K562 (cell line): ENCODE results near the gene LARP4B.

Source experiments
- CC2D1A ChIP-seq: fragments of 450-650 bp; IDR thresholded peaks from 2 replicates; pipeline ENCODE4 v1.6.1; 2017; ENCODE audit warnings: mild to moderate bottlenecking
- CHD2 ChIP-seq: IDR thresholded peaks from 2 replicates; pipeline ENCODE4 v1.6.1; 2011; ENCODE audit warnings: low read depth, low read length
- MEIS2 ChIP-seq: fragments of 450-650 bp; IDR thresholded peaks from 2 replicates; pipeline ENCODE4 v1.6.1; 2014; ENCODE audit warnings: mild to moderate bottlenecking; ENCODE audit not compliant: partially characterized antibody
- NR2C2 ChIP-seq, 2 experiments: fragments of 200-800 bp in 1 of 2; sonication (Bioruptor generic) in 1 of 2; sonication (generic) in 1 of 2; formaldehyde crosslinking in 1 of 2; IDR thresholded peaks; 2 replicates each; pipeline versions ENCODE4 v1.6.1 to v1.8.0; 2016 to 2022; ENCODE audit warnings: mild to moderate bottlenecking in 1 of 2, missing compliant biosample characterization in 1 of 2, missing genetic modification characterization in 1 of 2, missing genetic modification reagents in 1 of 2
- NUFIP1 ChIP-seq: fragments of 450-650 bp; IDR thresholded peaks from 2 replicates; pipeline ENCODE4 v1.6.1; 2018; ENCODE audit not compliant: partially characterized antibody
- POLR2A ChIP-seq: fragments of 450-650 bp; conservative IDR thresholded peaks from 2 replicates; pipeline ENCODE4 v1.6.1; 2016
- ZNF23 ChIP-seq: fragments of 250-450 bp; sonication (Bioruptor Pico); IDR thresholded peaks from 2 replicates; pipeline ENCODE4 v1.4.0; 2020; ENCODE audit warnings: mild to moderate bottlenecking

DNA sequence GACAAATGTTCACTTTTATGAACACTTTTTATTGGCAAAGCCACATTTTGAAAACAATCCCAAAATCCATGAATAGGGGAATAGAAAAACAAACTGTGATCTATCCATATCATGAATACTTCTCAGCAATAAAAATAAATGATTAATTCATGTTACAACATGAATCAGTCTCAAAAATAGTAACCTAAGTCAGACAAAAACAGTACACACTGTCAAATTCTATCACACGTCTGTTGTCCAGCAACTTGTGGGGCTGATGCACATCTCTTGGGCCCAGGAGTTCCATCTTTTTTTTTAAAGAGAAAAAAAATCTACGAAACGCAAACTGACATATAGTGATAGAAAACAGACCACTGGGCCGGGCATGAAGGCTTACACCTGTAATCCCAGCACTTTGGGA is 71.0 kb downstream of the LARP4B start:
- TF ChIP-seq ZNF23 (CRISPR knock-in tag) (no peak), NR2C2 (CRISPR knock-in tag; IDR thresholded peaks at IDR 0.05) (no peak), NR2C2 (tag; IDR thresholded peaks at IDR 0.05) (no peak), CC2D1A (no peak), MEIS2 (no peak), POLR2A (no peak), NUFIP1 (no peak), CHD2 (no peak)
